ENCODE results near the gene LIX1L.

The LIX1L gene

GRCh38 chr1:145962157-145963102 lies 4.6 kb upstream of the LIX1L start:
- DNase-seq, result no peak

GRCh38 chr1:145961425-145962156 lies 3.8 kb upstream of the LIX1L start:
- DNase-seq, result no peak

- DNase-seq, result no peak
Observed at GRCh38 chr1:145961109-145961424, 3.2 kb upstream of the LIX1L start.

- DNase-seq, result peak; percentile 50
Observed at GRCh38 chr1:145960468-145961108, 2.8 kb upstream of the LIX1L start.

GRCh38 chr1:145959957-145960467 lies 2.2 kb upstream of the LIX1L start:
- no peak for DNase-seq

- DNase-seq, result no peak
Observed at GRCh38 chr1:145959333-145959732, 1.5 kb upstream of the LIX1L start.

- no peak for DNase-seq
Observed at GRCh38 chr1:145958734-145959133, 917 bp upstream of the LIX1L start.

- DNase-seq, result no peak
Observed at GRCh38 chr1:145956781-145957442, 905 bp downstream of the LIX1L start.

GRCh38 chr1:145956361-145956760 lies 1.5 kb downstream of the LIX1L start:
- no peak for DNase-seq

- no peak for DNase-seq
Observed at GRCh38 chr1:145955436-145955835, 2.4 kb downstream of the LIX1L start.

GRCh38 chr1:145953861-145954260 lies 4.0 kb downstream of the LIX1L start:
- no peak for DNase-seq

GRCh38 chr1:145952903-145953302 lies 4.9 kb downstream of the LIX1L start:
- DNase-seq, result no peak

GRCh38 chr1:145951526-145951925 lies 6.3 kb downstream of the LIX1L start:
- DNase-seq, result no peak

GRCh38 chr1:145949219-145949618 lies 8.6 kb downstream of the LIX1L start:
- DNase-seq, result no peak

- no peak for DNase-seq
Observed at GRCh38 chr1:145947551-145947950, 10.3 kb downstream of the LIX1L start.

GRCh38 chr1:145946477-145946986 lies 11.3 kb downstream of the LIX1L start:
- DNase-seq, result no peak

GRCh38 chr1:145944532-145944931 lies 13.3 kb downstream of the LIX1L start:
- no peak for DNase-seq

- DNase-seq, result no peak
Observed at GRCh38 chr1:145942871-145943270, 14.9 kb downstream of the LIX1L start.

GRCh38 chr1:145942405-145942804 lies 15.4 kb downstream of the LIX1L start:
- no peak for DNase-seq

- DNase-seq, result no peak
Observed at GRCh38 chr1:145937436-145937835, 20.4 kb downstream of the LIX1L start.

- no peak for DNase-seq
Observed at GRCh38 chr1:145936247-145936646, 21.6 kb downstream of the LIX1L start.

GRCh38 chr1:145935708-145936107 lies 22.1 kb downstream of the LIX1L start:
- DNase-seq, result no peak
